ENCODE measurements around the gene MCTP2.
A peak's percentile ranks its signal among the peaks of the same experiment; 100 is the strongest.

MCTP2 gene, protein sequence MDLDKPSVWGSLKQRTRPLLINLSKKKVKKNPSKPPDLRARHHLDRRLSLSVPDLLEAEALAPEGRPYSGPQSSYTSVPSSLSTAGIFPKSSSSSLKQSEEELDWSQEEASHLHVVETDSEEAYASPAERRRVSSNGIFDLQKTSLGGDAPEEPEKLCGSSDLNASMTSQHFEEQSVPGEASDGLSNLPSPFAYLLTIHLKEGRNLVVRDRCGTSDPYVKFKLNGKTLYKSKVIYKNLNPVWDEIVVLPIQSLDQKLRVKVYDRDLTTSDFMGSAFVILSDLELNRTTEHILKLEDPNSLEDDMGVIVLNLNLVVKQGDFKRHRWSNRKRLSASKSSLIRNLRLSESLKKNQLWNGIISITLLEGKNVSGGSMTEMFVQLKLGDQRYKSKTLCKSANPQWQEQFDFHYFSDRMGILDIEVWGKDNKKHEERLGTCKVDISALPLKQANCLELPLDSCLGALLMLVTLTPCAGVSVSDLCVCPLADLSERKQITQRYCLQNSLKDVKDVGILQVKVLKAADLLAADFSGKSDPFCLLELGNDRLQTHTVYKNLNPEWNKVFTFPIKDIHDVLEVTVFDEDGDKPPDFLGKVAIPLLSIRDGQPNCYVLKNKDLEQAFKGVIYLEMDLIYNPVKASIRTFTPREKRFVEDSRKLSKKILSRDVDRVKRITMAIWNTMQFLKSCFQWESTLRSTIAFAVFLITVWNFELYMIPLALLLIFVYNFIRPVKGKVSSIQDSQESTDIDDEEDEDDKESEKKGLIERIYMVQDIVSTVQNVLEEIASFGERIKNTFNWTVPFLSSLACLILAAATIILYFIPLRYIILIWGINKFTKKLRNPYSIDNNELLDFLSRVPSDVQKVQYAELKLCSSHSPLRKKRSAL

GRCh38 chr15:94230883-94231722, at the start of gene MCTP2:
Gene MCTP2 (plus strand): TSS chr15:94231561. CDS start chr15:94298266, 66,705 bp downstream.
- TF ChIP-seq CTCF (IDR thresholded peaks at IDR 0.05; ENCODE audit: insufficient read depth, low read length, poor library complexity, severe bottlenecking): no peak
- no peaks in the 10 kb centered on the region for H3K36me3 ChIP-seq (ENCODE audit: control insufficient read depth, insufficient read depth, low read length)
- H3K4me3 ChIP-seq (replicated peaks; ENCODE audit: low read depth, low read length): peak within 1 kb of the TSS; percentile 58
- DNase-seq (ENCODE audit: extremely low read depth, insufficient read length): peak; percentile 81
- peaks cover 2% of the 10 kb centered on the region for H3K27me3 ChIP-seq (replicated peaks; ENCODE audit: control insufficient read depth, insufficient read depth, low read length)

DNA sequence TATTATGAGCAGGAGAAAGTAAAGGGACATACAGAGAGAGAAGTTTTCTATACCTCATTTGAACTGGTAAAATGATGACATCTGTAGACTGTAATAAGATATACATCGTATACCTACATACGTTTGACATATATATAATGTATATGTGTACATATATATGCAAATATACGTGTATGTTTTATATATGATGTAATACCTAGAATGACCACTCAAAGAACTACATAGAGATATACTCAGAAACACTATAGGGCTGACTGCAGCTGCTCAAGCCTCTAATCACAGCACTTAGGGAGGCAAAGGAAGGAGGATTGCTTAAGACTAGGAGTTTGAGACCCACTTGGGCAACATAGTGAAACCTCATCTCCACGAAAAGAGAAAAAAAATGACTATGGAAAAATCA, 48.5 kb upstream of the MCTP2 start:
- Histone ChIP-seq H3K4me3 (replicated peaks; ENCODE audit: low read depth, low read length) (no peak overlapping the region), H3K27me3 (replicated peaks; ENCODE audit: control insufficient read depth, insufficient read depth, low read length) (no peaks in the 10 kb centered on the region), H3K36me3 (ENCODE audit: control insufficient read depth, insufficient read depth, low read length) (no peaks in the 10 kb centered on the region)
- TF ChIP-seq CTCF (IDR thresholded peaks at IDR 0.05; ENCODE audit: insufficient read depth, low read length, poor library complexity, severe bottlenecking): no peak
- DNase-seq (ENCODE audit: extremely low read depth, insufficient read length): no peak

- no peak for TF ChIP-seq CTCF (IDR thresholded peaks at IDR 0.05; ENCODE audit: insufficient read depth, low read length, poor library complexity, severe bottlenecking)
- H3K27me3 ChIP-seq (replicated peaks; ENCODE audit: control insufficient read depth, insufficient read depth, low read length): no peaks in the 10 kb centered on the region
- DNase-seq (ENCODE audit: extremely low read depth, insufficient read length): no peak
- H3K4me3 ChIP-seq (replicated peaks; ENCODE audit: low read depth, low read length): no peak overlapping the region
- no peaks in the 10 kb centered on the region for H3K36me3 ChIP-seq (ENCODE audit: control insufficient read depth, insufficient read depth, low read length)
These were observed 45.7 kb upstream of the MCTP2 start for GRCh38 chr15:94185547-94186236.

DNA sequence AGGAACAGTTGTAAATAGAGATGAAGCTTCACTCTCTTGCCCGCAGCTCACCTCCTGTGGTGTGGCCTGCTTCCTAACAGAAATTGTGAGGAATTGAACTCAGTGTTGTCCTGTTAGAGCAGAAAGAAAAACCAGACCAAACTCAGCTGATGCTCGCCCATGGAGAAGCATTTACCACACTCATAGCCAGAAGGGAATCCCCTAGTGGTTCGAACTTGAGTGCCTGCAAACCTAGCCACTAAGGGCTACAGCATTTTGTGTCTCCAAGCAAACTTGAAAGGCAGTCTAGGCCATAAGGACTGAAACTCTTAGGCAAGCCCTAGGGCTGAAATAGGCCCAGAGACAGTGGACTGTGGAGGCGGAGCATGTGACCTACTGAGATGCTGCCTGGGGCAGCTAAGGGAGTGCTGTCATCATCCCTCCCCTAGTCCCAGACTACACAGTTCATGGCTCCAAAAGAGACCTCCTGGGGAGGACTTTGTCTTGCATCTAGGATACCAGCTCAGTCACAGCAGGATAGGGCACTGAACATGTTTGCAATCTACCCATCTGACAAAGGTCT, 44.5 kb upstream of the MCTP2 start:
- TF ChIP-seq CTCF (IDR thresholded peaks at IDR 0.05; ENCODE audit: insufficient read depth, low read length, poor library complexity, severe bottlenecking): no peak
- no peaks in the 10 kb centered on the region for H3K36me3 ChIP-seq (ENCODE audit: control insufficient read depth, insufficient read depth, low read length)
- H3K4me3 ChIP-seq (replicated peaks; ENCODE audit: low read depth, low read length): no peak overlapping the region
- no peak for DNase-seq (ENCODE audit: extremely low read depth, insufficient read length)
- no peaks in the 10 kb centered on the region for H3K27me3 ChIP-seq (replicated peaks; ENCODE audit: control insufficient read depth, insufficient read depth, low read length)

DNA sequence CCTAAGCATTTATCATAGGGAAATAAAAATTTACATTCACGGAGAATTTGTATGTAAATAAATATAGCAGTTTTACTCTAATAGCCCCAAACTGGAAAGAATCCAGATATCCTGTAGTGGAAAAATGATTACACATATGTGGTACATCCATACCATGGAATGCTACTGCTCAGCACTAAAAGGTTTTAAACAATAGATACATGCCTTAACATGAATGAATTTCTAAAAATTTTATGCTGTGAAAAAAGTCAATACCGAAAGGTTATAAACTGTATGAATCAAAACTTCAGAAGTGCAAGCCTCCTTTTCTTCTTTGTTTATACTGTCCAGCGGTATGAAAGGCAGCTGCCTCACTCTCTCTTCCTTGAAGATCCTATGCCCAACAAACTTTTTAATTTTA, 37.5 kb upstream of the MCTP2 start:
- TF ChIP-seq CTCF (IDR thresholded peaks at IDR 0.05; ENCODE audit: insufficient read depth, low read length, poor library complexity, severe bottlenecking): no peak
- no peak for DNase-seq (ENCODE audit: extremely low read depth, insufficient read length)
- H3K27me3 ChIP-seq (replicated peaks; ENCODE audit: control insufficient read depth, insufficient read depth, low read length): no peaks in the 10 kb centered on the region
- H3K4me3 ChIP-seq (replicated peaks; ENCODE audit: low read depth, low read length): no peak overlapping the region
- H3K36me3 ChIP-seq (ENCODE audit: control insufficient read depth, insufficient read depth, low read length): no peaks in the 10 kb centered on the region
